ENCODE results near the gene ECHDC3.
"Not testable (repeated sequence)": the region's sequence is repeated elsewhere in the genome, so short reads cannot be mapped to it uniquely, and the experiment has no call there.

ECHDC3 gene

GRCh38 chr10:11704092-11704491 is 38.1 kb upstream of the ECHDC3 start:
- Histone ChIP-seq H3K4me1 (ENCODE audit: control insufficient read depth, insufficient read depth, low read length) (peaks cover 16% of the 10 kb centered on the region), H3K9me3 (ENCODE audit: control insufficient read depth, low read length) (no peaks in the 10 kb centered on the region), H3K27ac (ENCODE audit: insufficient read depth, low read depth, low read length, poor library complexity, severe bottlenecking) (no peak overlapping the region), H3K27me3 (ENCODE audit: control insufficient read depth, insufficient read depth, low read length, poor library complexity, severe bottlenecking) (no peaks in the 10 kb centered on the region), H3K36me3 (ENCODE audit: control insufficient read depth, insufficient read depth, low read length) (no peaks in the 10 kb centered on the region), H3K4me3 (ENCODE audit: insufficient read depth, low read depth, low read length) (no peak overlapping the region)
- 87% methylated on average over 8 of the region's 8 CpGs for WGBS, 2 experiments

GRCh38 chr10:11705722-11706121 is 36.5 kb upstream of the ECHDC3 start:
- peaks cover 16% of the 10 kb centered on the region for H3K4me1 ChIP-seq (ENCODE audit: control insufficient read depth, insufficient read depth, low read length)
- H3K9me3 ChIP-seq (ENCODE audit: control insufficient read depth, low read length), result no peaks in the 10 kb centered on the region
- no peak overlapping the region for H3K4me3 ChIP-seq (ENCODE audit: insufficient read depth, low read depth, low read length)
- H3K27ac ChIP-seq (ENCODE audit: insufficient read depth, low read depth, low read length, poor library complexity, severe bottlenecking), result no peak overlapping the region
- WGBS, 2 experiments, result 94 to 95% methylated on average over 4 of the region's 4 CpGs
- no peaks in the 10 kb centered on the region for H3K36me3 ChIP-seq (ENCODE audit: control insufficient read depth, insufficient read depth, low read length)
- no peaks in the 10 kb centered on the region for H3K27me3 ChIP-seq (ENCODE audit: control insufficient read depth, insufficient read depth, low read length, poor library complexity, severe bottlenecking)

- Histone ChIP-seq H3K27ac (ENCODE audit: insufficient read depth, low read depth, low read length, poor library complexity, severe bottlenecking) (no peak overlapping the region), H3K4me3 (ENCODE audit: insufficient read depth, low read depth, low read length) (no peak overlapping the region), H3K4me1 (ENCODE audit: control insufficient read depth, insufficient read depth, low read length) (peaks cover 16% of the 10 kb centered on the region), H3K9me3 (ENCODE audit: control insufficient read depth, low read length) (no peaks in the 10 kb centered on the region), H3K36me3 (ENCODE audit: control insufficient read depth, insufficient read depth, low read length) (no peaks in the 10 kb centered on the region), H3K27me3 (ENCODE audit: control insufficient read depth, insufficient read depth, low read length, poor library complexity, severe bottlenecking) (no peaks in the 10 kb centered on the region)
- WGBS, 2 experiments, result 92 to 94% methylated on average over 10 of the region's 10 CpGs
Measured at GRCh38 chr10:11706895-11707567, 35.2 kb upstream of the ECHDC3 start.

- WGBS, 2 experiments, result 89% methylated on average over 16 of the region's 16 CpGs
- H3K4me1 ChIP-seq (ENCODE audit: control insufficient read depth, insufficient read depth, low read length), result peaks cover 12% of the 10 kb centered on the region
- H3K36me3 ChIP-seq (ENCODE audit: control insufficient read depth, insufficient read depth, low read length), result no peaks in the 10 kb centered on the region
- H3K27ac ChIP-seq (ENCODE audit: insufficient read depth, low read depth, low read length, poor library complexity, severe bottlenecking), result no peak overlapping the region
- no peaks in the 10 kb centered on the region for H3K9me3 ChIP-seq (ENCODE audit: control insufficient read depth, low read length)
- H3K27me3 ChIP-seq (ENCODE audit: control insufficient read depth, insufficient read depth, low read length, poor library complexity, severe bottlenecking), result no peaks in the 10 kb centered on the region
- no peak overlapping the region for H3K4me3 ChIP-seq (ENCODE audit: insufficient read depth, low read depth, low read length)
Measured at GRCh38 chr10:11707624-11708350, 34.4 kb upstream of the ECHDC3 start.

GRCh38 chr10:11708801-11709200 is 33.4 kb upstream of the ECHDC3 start:
- H3K27ac ChIP-seq (ENCODE audit: insufficient read depth, low read depth, low read length, poor library complexity, severe bottlenecking), result not testable (repeated sequence)
- 89 to 96% methylated on average over 6 of the region's 6 CpGs for WGBS, 2 experiments

GRCh38 chr10:11712744-11713143 is 29.4 kb upstream of the ECHDC3 start:
- Histone ChIP-seq H3K36me3 (ENCODE audit: control insufficient read depth, insufficient read depth, low read length) (no peaks in the 10 kb centered on the region), H3K4me3 (ENCODE audit: insufficient read depth, low read depth, low read length) (no peak overlapping the region), H3K4me1 (ENCODE audit: control insufficient read depth, insufficient read depth, low read length) (no peaks in the 10 kb centered on the region), H3K27ac (ENCODE audit: insufficient read depth, low read depth, low read length, poor library complexity, severe bottlenecking) (no peak overlapping the region), H3K9me3 (ENCODE audit: control insufficient read depth, low read length) (no peaks in the 10 kb centered on the region), H3K27me3 (ENCODE audit: control insufficient read depth, insufficient read depth, low read length, poor library complexity, severe bottlenecking) (no peaks in the 10 kb centered on the region)
- whole genome bisulfite sequencing, 2 experiments, result 83 to 84% methylated on average over 7 of the region's 7 CpGs

More at GRCh38 chr10:11708801-11709200, 33.4 kb upstream of the ECHDC3 start:
- not testable (repeated sequence) for H3K27me3 ChIP-seq (ENCODE audit: control insufficient read depth, insufficient read depth, low read length, poor library complexity, severe bottlenecking); H3K9me3 ChIP-seq (ENCODE audit: control insufficient read depth, low read length); H3K36me3 ChIP-seq (ENCODE audit: control insufficient read depth, insufficient read depth, low read length); H3K4me3 ChIP-seq (ENCODE audit: insufficient read depth, low read depth, low read length)
- H3K4me1 ChIP-seq (ENCODE audit: control insufficient read depth, insufficient read depth, low read length), result peaks cover 12% of the 10 kb centered on the region

GRCh38 chr10:11713186-11713743 is 28.9 kb upstream of the ECHDC3 start:
- Histone ChIP-seq H3K9me3 (ENCODE audit: control insufficient read depth, low read length) (no peaks in the 10 kb centered on the region), H3K27me3 (ENCODE audit: control insufficient read depth, insufficient read depth, low read length, poor library complexity, severe bottlenecking) (no peaks in the 10 kb centered on the region), H3K27ac (ENCODE audit: insufficient read depth, low read depth, low read length, poor library complexity, severe bottlenecking) (no peak overlapping the region), H3K4me3 (ENCODE audit: insufficient read depth, low read depth, low read length) (no peak overlapping the region), H3K36me3 (ENCODE audit: control insufficient read depth, insufficient read depth, low read length) (no peaks in the 10 kb centered on the region), H3K4me1 (ENCODE audit: control insufficient read depth, insufficient read depth, low read length) (no peaks in the 10 kb centered on the region)
- WGBS, 2 experiments, result 88 to 89% methylated on average over 15 of the region's 15 CpGs

GRCh38 chr10:11713963-11714362 is 28.2 kb upstream of the ECHDC3 start:
- H3K27me3 ChIP-seq (ENCODE audit: control insufficient read depth, insufficient read depth, low read length, poor library complexity, severe bottlenecking), result no peaks in the 10 kb centered on the region
- WGBS, 2 experiments, result 91 to 93% methylated on average over 10 of the region's 10 CpGs
- no peaks in the 10 kb centered on the region for H3K36me3 ChIP-seq (ENCODE audit: control insufficient read depth, insufficient read depth, low read length)
- H3K9me3 ChIP-seq (ENCODE audit: control insufficient read depth, low read length), result no peaks in the 10 kb centered on the region
- no peaks in the 10 kb centered on the region for H3K4me1 ChIP-seq (ENCODE audit: control insufficient read depth, insufficient read depth, low read length)
- H3K27ac ChIP-seq (ENCODE audit: insufficient read depth, low read depth, low read length, poor library complexity, severe bottlenecking), result no peak overlapping the region
- H3K4me3 ChIP-seq (ENCODE audit: insufficient read depth, low read depth, low read length), result no peak overlapping the region

- H3K4me3 ChIP-seq (ENCODE audit: insufficient read depth, low read depth, low read length), result no peak overlapping the region
- H3K9me3 ChIP-seq (ENCODE audit: control insufficient read depth, low read length), result no peaks in the 10 kb centered on the region
- H3K27ac ChIP-seq (ENCODE audit: insufficient read depth, low read depth, low read length, poor library complexity, severe bottlenecking), result no peak overlapping the region
- no peaks in the 10 kb centered on the region for H3K36me3 ChIP-seq (ENCODE audit: control insufficient read depth, insufficient read depth, low read length)
- WGBS, 2 experiments, result 92 to 93% methylated on average over 9 of the region's 9 CpGs
- no peaks in the 10 kb centered on the region for H3K4me1 ChIP-seq (ENCODE audit: control insufficient read depth, insufficient read depth, low read length)
- no peaks in the 10 kb centered on the region for H3K27me3 ChIP-seq (ENCODE audit: control insufficient read depth, insufficient read depth, low read length, poor library complexity, severe bottlenecking)
Measured at GRCh38 chr10:11714750-11715365, 27.3 kb upstream of the ECHDC3 start.

- 94% methylated on average over 13 of the region's 13 CpGs for WGBS, 2 experiments
- Histone ChIP-seq H3K4me3 (ENCODE audit: insufficient read depth, low read depth, low read length) (no peak overlapping the region), H3K36me3 (ENCODE audit: control insufficient read depth, insufficient read depth, low read length) (no peaks in the 10 kb centered on the region)
Measured at GRCh38 chr10:11715815-11716494, 26.2 kb upstream of the ECHDC3 start.

More at GRCh38 chr10:11715815-11716494, 26.2 kb upstream of the ECHDC3 start:
- Histone ChIP-seq H3K4me1 (ENCODE audit: control insufficient read depth, insufficient read depth, low read length) (no peaks in the 10 kb centered on the region), H3K9me3 (ENCODE audit: control insufficient read depth, low read length) (no peaks in the 10 kb centered on the region), H3K27me3 (ENCODE audit: control insufficient read depth, insufficient read depth, low read length, poor library complexity, severe bottlenecking) (no peaks in the 10 kb centered on the region), H3K27ac (ENCODE audit: insufficient read depth, low read depth, low read length, poor library complexity, severe bottlenecking) (no peak overlapping the region)
